ENCODE measurements around the gene FBLN7. TPM values are rescaled to one million over a fixed set of nuclear protein-coding genes. Genes with fewer than 3 reads are reported as not detected.
A peak's percentile ranks its signal among the peaks of the same experiment; 100 is the strongest.
"Not testable (repeated sequence)": the region's sequence is repeated elsewhere in the genome, so short reads cannot be mapped to it uniquely, and the experiment has no call there.

FBLN7 gene
- total RNA-seq, 2 experiments from 2014 or later, result 0.25 TPM; not detected in 1

GRCh38 chr2:112199188-112199587 lies 61.0 kb downstream of the FBLN7 start:
- Histone ChIP-seq H3K27ac (ENCODE audit: low read depth, low read length, poor library complexity, severe bottlenecking) (no peak overlapping the region), H3K9me2 (ENCODE audit: insufficient read depth, low read length) (no peaks in the 10 kb centered on the region), H4K20me1 (ENCODE audit: insufficient read depth, low read length) (no peaks in the 10 kb centered on the region), H3K79me2 (ENCODE audit: insufficient read depth, low read depth, low read length) (no peaks in the 10 kb centered on the region), H2AFZ (ENCODE audit: low read length) (no peak overlapping the region), H3K9me3 (ENCODE audit: low read length) (peaks cover 5% of the 10 kb centered on the region), H3K36me3 (ENCODE audit: insufficient read depth, low read length) (no peaks in the 10 kb centered on the region), H3K4me2 (ENCODE audit: low read length) (no peak overlapping the region), H3K4me3 (ENCODE audit: low read depth, low read length, poor library complexity, severe bottlenecking) (no peak overlapping the region), H3K4me1 (ENCODE audit: insufficient read depth, low read length, poor library complexity, severe bottlenecking) (no peaks in the 10 kb centered on the region)
- ChIA-PET POLR2A (no interaction called here), CTCF (ENCODE audit: unreplicated experiment) (no interaction called here)
- no peak for DNase-seq (ENCODE audit: low spot score)
- no TSS peak for BruUV-seq (replicated peaks)
- TF ChIP-seq CTCF (conservative IDR thresholded peaks at IDR 0.05; ENCODE audit: low read length) (no peak), EZH2phosphoT487 (IDR thresholded peaks at IDR 0.05; ENCODE audit: borderline replicate concordance, low read depth, low read length) (no peak)
- intact Hi-C loops (cut with micrococcal nuclease; ENCODE audit: unreplicated experiment), result loop anchor here (10.0 kb wide), 1 partner anchor 74 kb away; no protein-coding TSS in a partner anchor

GRCh38 chr2:112201696-112202430 lies 63.7 kb downstream of the FBLN7 start:
- no peak for DNase-seq (ENCODE audit: low spot score)
- Histone ChIP-seq H3K4me1 (ENCODE audit: insufficient read depth, low read length, poor library complexity, severe bottlenecking) (no peaks in the 10 kb centered on the region), H2AFZ (ENCODE audit: low read length) (no peak overlapping the region), H3K79me2 (ENCODE audit: insufficient read depth, low read depth, low read length) (no peaks in the 10 kb centered on the region), H3K36me3 (ENCODE audit: insufficient read depth, low read length) (no peaks in the 10 kb centered on the region), H3K9me2 (ENCODE audit: insufficient read depth, low read length) (no peaks in the 10 kb centered on the region), H4K20me1 (ENCODE audit: insufficient read depth, low read length) (no peaks in the 10 kb centered on the region), H3K4me2 (ENCODE audit: low read length) (no peak overlapping the region), H3K9me3 (ENCODE audit: low read length) (peaks cover 22% of the 10 kb centered on the region), H3K4me3 (ENCODE audit: low read depth, low read length, poor library complexity, severe bottlenecking) (no peak overlapping the region), H3K27ac (ENCODE audit: low read depth, low read length, poor library complexity, severe bottlenecking) (no peak overlapping the region)
- intact Hi-C loops (cut with micrococcal nuclease; ENCODE audit: unreplicated experiment), result no loop called here
- POLR2A ChIA-PET, result no interaction called here
- TF ChIP-seq EZH2phosphoT487 (IDR thresholded peaks at IDR 0.05; ENCODE audit: borderline replicate concordance, low read depth, low read length), result no peak
- TF ChIP-seq CTCF (conservative IDR thresholded peaks at IDR 0.05; ENCODE audit: low read length), result no peak
- BruUV-seq (replicated peaks), result no TSS peak
- CTCF ChIA-PET (ENCODE audit: unreplicated experiment), result no interaction called here

GRCh38 chr2:112204411-112204810 lies 66.2 kb downstream of the FBLN7 start:
- TF ChIP-seq EZH2phosphoT487 (IDR thresholded peaks at IDR 0.05; ENCODE audit: borderline replicate concordance, low read depth, low read length) (no peak), CTCF (conservative IDR thresholded peaks at IDR 0.05; ENCODE audit: low read length) (no peak)
- no peaks in the 10 kb centered on the region for H4K20me1 ChIP-seq (ENCODE audit: insufficient read depth, low read length)
- H3K9me2 ChIP-seq (ENCODE audit: insufficient read depth, low read length), result no peaks in the 10 kb centered on the region
- no peaks in the 10 kb centered on the region for H3K36me3 ChIP-seq (ENCODE audit: insufficient read depth, low read length)
- no peaks in the 10 kb centered on the region for H3K79me2 ChIP-seq (ENCODE audit: insufficient read depth, low read depth, low read length)
- peaks cover 22% of the 10 kb centered on the region for H3K9me3 ChIP-seq (ENCODE audit: low read length)
- DNase-seq (ENCODE audit: low spot score), result peak; percentile 45
- no peak overlapping the region for H2AFZ ChIP-seq (ENCODE audit: low read length)
- intact Hi-C loops (cut with micrococcal nuclease; ENCODE audit: unreplicated experiment), result no loop called here
- H3K4me3 ChIP-seq (ENCODE audit: low read depth, low read length, poor library complexity, severe bottlenecking), result no peak overlapping the region
- H3K4me2 ChIP-seq (ENCODE audit: low read length), result no peak overlapping the region
- H3K27ac ChIP-seq (ENCODE audit: low read depth, low read length, poor library complexity, severe bottlenecking), result no peak overlapping the region
- no peaks in the 10 kb centered on the region for H3K4me1 ChIP-seq (ENCODE audit: insufficient read depth, low read length, poor library complexity, severe bottlenecking)
- CTCF ChIA-PET (ENCODE audit: unreplicated experiment), result no interaction called here
- no TSS peak for BruUV-seq (replicated peaks)
- POLR2A ChIA-PET, result interaction anchor here (1.4 kb wide), 1 partner anchor 51 kb away, joined by 3 read pairs; the partner anchor contains the start of gene ZC3H8

- intact Hi-C loops (cut with micrococcal nuclease; ENCODE audit: unreplicated experiment); H3K27ac ChIP-seq (ENCODE audit: low read depth, low read length, poor library complexity, severe bottlenecking); H4K20me1 ChIP-seq (ENCODE audit: insufficient read depth, low read length); CTCF ChIA-PET (ENCODE audit: unreplicated experiment); POLR2A ChIA-PET; H2AFZ ChIP-seq (ENCODE audit: low read length); H3K4me3 ChIP-seq (ENCODE audit: low read depth, low read length, poor library complexity, severe bottlenecking); H3K79me2 ChIP-seq (ENCODE audit: insufficient read depth, low read depth, low read length); H3K4me2 ChIP-seq (ENCODE audit: low read length); H3K4me1 ChIP-seq (ENCODE audit: insufficient read depth, low read length, poor library complexity, severe bottlenecking); BruUV-seq (replicated peaks); H3K9me2 ChIP-seq (ENCODE audit: insufficient read depth, low read length); DNase-seq (ENCODE audit: low spot score): not testable (repeated sequence)
- peaks cover 10% of the 10 kb centered on the region for H3K36me3 ChIP-seq (ENCODE audit: insufficient read depth, low read length)
- H3K9me3 ChIP-seq (ENCODE audit: low read length), result peaks cover 22% of the 10 kb centered on the region
Measured at GRCh38 chr2:112207905-112208304, 69.7 kb downstream of the FBLN7 start.
